Aorta (tissue), 5 donors: ENCODE results near the gene INSL3. TPM values are rescaled to one million over a fixed set of nuclear protein-coding genes. Genes with fewer than 3 reads are reported as not detected.
A peak's percentile ranks its signal among the peaks of the same experiment; 100 is the strongest.

Source experiments
- ATAC-seq: fragments of 200-7000 bp; cut with Tn5 transposase; one replicate; pipeline ENCODE4 v1.9.1; 2022; ENCODE audit warnings: moderate library complexity; ENCODE audit not compliant: low FRiP score
- DNase-seq, 2 donors: peaks; one replicate each; pipeline ENCODE4 v3.0.0-alpha.2; 2020
- H3K27ac ChIP-seq, 2 donors: one replicate each; pipeline ENCODE4 v1.5.1; 2013; ENCODE audit warnings: low read length in 2 of 2, mild to moderate bottlenecking in 2 of 2, moderate library complexity in 2 of 2, control low read depth in 1 of 2, inconsistent platforms in 1 of 2, low read depth in 1 of 2
- H3K27me3 ChIP-seq, 2 donors: one replicate each; pipeline ENCODE4 v1.6.1; 2013; ENCODE audit warnings: control low read depth in 1 of 2, low read length in 1 of 2, mild to moderate bottlenecking in 1 of 2, moderate library complexity in 1 of 2; ENCODE audit not compliant: insufficient read depth in 2 of 2, control insufficient read depth in 1 of 2
- H3K36me3 ChIP-seq, 2 donors: one replicate each; pipeline ENCODE4 v1.6.1; 2013; ENCODE audit warnings: control low read depth in 1 of 2, low read length in 1 of 2, mild to moderate bottlenecking in 1 of 2; ENCODE audit not compliant: insufficient read depth in 2 of 2, control insufficient read depth in 1 of 2
- H3K4me1 ChIP-seq, 2 donors: one replicate each; pipeline ENCODE4 v1.6.1; 2013; ENCODE audit warnings: low read length in 2 of 2, control low read depth in 1 of 2, mild to moderate bottlenecking in 1 of 2, moderate library complexity in 1 of 2; ENCODE audit not compliant: insufficient read depth in 2 of 2, control insufficient read depth in 1 of 2
- H3K4me3 ChIP-seq, 2 donors: one replicate each; pipeline ENCODE4 v1.5.1; 2013; ENCODE audit warnings: low read length in 2 of 2, control low read depth in 1 of 2, mild to moderate bottlenecking in 1 of 2
- H3K9me3 ChIP-seq: one replicate; pipeline ENCODE4 v1.6.1; 2013; ENCODE audit warnings: mild to moderate bottlenecking, low read length; ENCODE audit not compliant: control insufficient read depth
- WGBS, 2 donors: extraction: QIAGEN DNeasy Blood & Tissue Kit; methylation state at CpG; one replicate each; pipeline ENCODE4 v1.1.7; 2013; 5-methylcytosine and 5-hydroxymethylcytosine counted together
- intact Hi-C, 2 donors: fragments of 100-400 bp; cut with DNase I; formaldehyde crosslinking; loops; one replicate each; pipeline versions ENCODE4 v1.14.2 to v1.15.0; 2022
- polyA plus RNA-seq, 2 donors: library from polyadenylated mRNA; stranded (reverse); fragments of 200-250 nt; gene quantifications; one replicate each; pipeline ENCODE4 v1.2.3, GENCODE V29; 2013
- total RNA-seq, 2 donors: library from RNA; stranded (reverse); fragmentation: NEBNext Ultra II Directional; extraction: Animal tissue kit (Norgen Biotek cat#: 25700); gene quantifications; one replicate each; pipeline ENCODE4 v1.2.1, GENCODE V29; 2021
- donor health status: healthy with polysubstance abuse.
- donor health status: Bipolar disorder and iron deficiency.
- donor health status: DM: no; HTN: no; CAD: no.
- donor health status: DM: no; HTN: no; CAD: no.
- donor health status: DM: yes; HTN: yes; CAD: no.

INSL3 gene
- total and polyA plus RNA-seq, 4 donors, result not detected

GRCh38 chr19:17830567-17831418, 9.5 kb upstream of the INSL3 start:
- H3K36me3 ChIP-seq, result no peaks in the 10 kb centered on the region
- peak; percentile 76 to 92 for DNase-seq
- peaks cover 0 to 3% of the 10 kb centered on the region in 2 donors for H3K27me3 ChIP-seq
- WGBS, 2 donors, result 5 to 7% methylated on average over 41 to 50 of the region's 50 CpGs
- H3K4me3 ChIP-seq, result no peak overlapping the region
- no peak overlapping the region for H3K27ac ChIP-seq
- peak; percentile 91 for ATAC-seq
- H3K9me3 ChIP-seq, result no peaks in the 10 kb centered on the region
- H3K4me1 ChIP-seq, result no peaks in the 10 kb centered on the region
- intact Hi-C loops, result no loop called here

GRCh38 chr19:17829855-17830566, 8.7 kb upstream of the INSL3 start:
- Histone ChIP-seq H3K4me1 (no peaks in the 10 kb centered on the region), H3K36me3 (no peaks in the 10 kb centered on the region), H3K4me3 (no peak overlapping the region), H3K9me3 (no peaks in the 10 kb centered on the region), H3K27ac (no peak overlapping the region), H3K27me3 (peaks cover 0 to 3% of the 10 kb centered on the region in 2 donors)
- intact Hi-C loops, result no loop called here
- 8 to 12% methylated on average over 25 to 29 of the region's 29 CpGs for WGBS, 2 donors
- no peak for ATAC-seq
- no peak for DNase-seq

DNA sequence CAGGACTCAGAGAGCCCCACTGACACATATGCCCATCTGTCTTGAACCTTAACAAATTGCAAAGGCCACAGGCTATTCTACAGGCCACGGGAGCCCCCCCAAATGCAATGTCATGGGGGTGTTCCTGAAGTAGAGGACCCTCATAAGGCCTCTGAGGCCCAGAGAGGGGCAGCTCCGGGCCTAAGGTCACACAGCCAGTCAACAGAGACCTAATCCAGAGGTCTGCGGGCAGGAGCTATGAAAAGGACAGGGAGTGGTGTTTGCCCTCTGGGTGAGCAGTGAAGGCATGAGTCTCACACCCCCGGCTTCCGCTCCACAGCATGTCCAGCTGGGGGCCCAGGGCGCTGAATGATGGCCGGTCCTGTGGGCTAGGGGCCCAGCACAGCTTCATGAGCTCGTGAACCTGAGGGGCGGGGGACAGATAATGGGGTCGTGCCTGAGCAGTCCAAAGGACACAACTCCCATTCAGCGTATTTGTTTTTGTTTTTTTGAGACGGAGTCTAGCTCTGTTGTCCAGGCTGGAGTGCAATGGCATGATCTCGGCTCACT, 5.3 kb upstream of the INSL3 start:
- Histone ChIP-seq H3K4me1 (no peaks in the 10 kb centered on the region), H3K27ac (no peak overlapping the region), H3K27me3 (peaks cover 0 to 3% of the 10 kb centered on the region in 2 donors), H3K4me3 (no peak overlapping the region), H3K9me3 (no peaks in the 10 kb centered on the region), H3K36me3 (no peaks in the 10 kb centered on the region)
- intact Hi-C loops, result no loop called here
- DNase-seq (no peak), ATAC-seq (no peak)
- WGBS, 2 donors, result 83 to 85% methylated on average over 13 of the region's 13 CpGs

DNA sequence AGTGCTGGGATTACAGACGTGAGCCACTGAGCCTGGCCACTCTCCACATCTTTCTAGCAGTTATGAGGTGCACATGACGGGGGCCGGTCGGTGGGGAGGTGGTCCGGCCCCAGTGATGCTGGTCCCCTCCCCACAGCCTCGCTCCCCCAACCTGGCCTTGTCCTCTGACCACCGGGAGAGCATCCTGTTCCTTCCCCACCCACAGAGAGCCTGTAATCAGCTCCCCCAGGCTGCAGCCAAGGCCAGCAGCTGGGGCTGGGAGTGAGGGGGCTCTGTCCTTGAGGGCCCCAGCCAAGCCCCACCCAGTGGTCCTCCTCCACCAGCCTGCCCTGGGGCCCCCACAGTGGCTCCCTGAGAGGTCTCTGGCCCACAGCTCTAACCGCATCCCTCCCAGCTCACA, 3.0 kb upstream of the INSL3 start:
- no peak for ATAC-seq
- no peaks in the 10 kb centered on the region for H3K36me3 ChIP-seq
- DNase-seq, result no peak
- 47 to 56% methylated on average over 8 of the region's 8 CpGs for whole genome bisulfite sequencing, 2 donors
- H3K27ac ChIP-seq, result no peak overlapping the region
- no peaks in the 10 kb centered on the region for H3K4me1 ChIP-seq
- H3K27me3 ChIP-seq, result no peaks in the 10 kb centered on the region
- intact Hi-C loops, result no loop called here
- no peaks in the 10 kb centered on the region for H3K9me3 ChIP-seq
- H3K4me3 ChIP-seq, result no peak overlapping the region

DNA sequence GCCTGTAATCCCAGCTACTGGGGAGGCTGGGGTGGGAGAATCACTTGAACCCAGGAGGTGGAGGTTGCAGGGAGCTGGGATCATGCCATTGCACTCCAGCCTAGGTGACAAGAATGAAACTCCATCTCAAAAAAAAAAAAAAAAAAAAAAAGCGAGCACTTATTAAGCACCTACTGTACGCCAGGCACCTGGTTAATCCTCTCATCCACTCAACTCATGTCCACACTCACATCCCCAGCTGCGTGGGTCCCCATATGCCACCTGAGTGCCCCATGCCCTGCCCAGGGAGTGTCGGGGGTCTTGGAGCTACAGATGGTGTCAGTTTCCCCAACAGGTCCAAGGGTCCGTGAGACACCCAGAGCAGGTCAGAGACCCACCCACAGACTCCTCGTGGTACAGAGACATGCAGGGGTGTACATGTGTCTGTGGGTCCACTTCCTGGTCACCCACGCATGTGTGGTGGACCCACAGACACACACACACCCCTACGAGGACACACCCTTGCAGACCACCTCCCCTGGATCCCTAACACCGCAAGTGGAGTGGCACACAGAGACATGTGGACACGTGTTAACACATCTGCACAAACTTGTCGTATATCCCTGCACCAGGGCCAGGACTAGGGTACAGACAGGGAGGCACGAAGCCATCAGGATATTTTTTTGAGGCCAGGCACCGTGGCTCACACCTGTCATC, 3.5 kb downstream of the INSL3 start:
- DNase-seq (no peak), ATAC-seq (no peak)
- Histone ChIP-seq H3K9me3 (no peaks in the 10 kb centered on the region), H3K27me3 (no peaks in the 10 kb centered on the region), H3K27ac (no peak overlapping the region), H3K4me1 (no peaks in the 10 kb centered on the region), H3K36me3 (no peaks in the 10 kb centered on the region), H3K4me3 (no peak overlapping the region)
- 77 to 81% methylated on average over 13 of the region's 13 CpGs for WGBS, 2 donors
- intact Hi-C loops, result no loop called here

- Histone ChIP-seq H3K4me3 (no peak overlapping the region), H3K4me1 (no peaks in the 10 kb centered on the region), H3K9me3 (no peaks in the 10 kb centered on the region), H3K27me3 (no peaks in the 10 kb centered on the region), H3K27ac (no peak overlapping the region), H3K36me3 (no peaks in the 10 kb centered on the region)
- ATAC-seq, result no peak
- intact Hi-C loops, result no loop called here
- 69 to 79% methylated on average over 5 of the region's 5 CpGs for WGBS, 2 donors
- DNase-seq, result no peak
Observed at GRCh38 chr19:17812099-17812498, 9.2 kb downstream of the INSL3 start.

DNA sequence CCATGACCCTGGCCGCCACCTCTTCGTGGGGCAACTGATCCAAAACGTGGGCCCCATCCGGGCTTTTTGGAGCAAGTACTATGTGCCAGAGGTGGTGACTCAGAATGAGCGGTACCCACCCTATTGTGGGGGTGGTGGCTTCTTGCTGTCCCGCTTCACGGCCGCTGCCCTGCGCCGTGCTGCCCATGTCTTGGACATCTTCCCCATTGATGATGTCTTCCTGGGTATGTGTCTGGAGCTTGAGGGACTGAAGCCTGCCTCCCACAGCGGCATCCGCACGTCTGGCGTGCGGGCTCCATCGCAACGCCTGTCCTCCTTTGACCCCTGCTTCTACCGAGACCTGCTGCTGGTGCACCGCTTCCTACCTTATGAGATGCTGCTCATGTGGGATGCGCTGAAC, 9.6 kb downstream of the INSL3 start:
- Histone ChIP-seq H3K9me3 (no peaks in the 10 kb centered on the region), H3K4me3 (no peak overlapping the region), H3K36me3 (no peaks in the 10 kb centered on the region), H3K27ac (no peak overlapping the region), H3K27me3 (no peaks in the 10 kb centered on the region), H3K4me1 (no peaks in the 10 kb centered on the region)
- 87% methylated on average over 20 of the region's 20 CpGs for WGBS, 2 donors
- no peak for DNase-seq
- ATAC-seq, result no peak
- intact Hi-C loops, result no loop called here

DNA sequence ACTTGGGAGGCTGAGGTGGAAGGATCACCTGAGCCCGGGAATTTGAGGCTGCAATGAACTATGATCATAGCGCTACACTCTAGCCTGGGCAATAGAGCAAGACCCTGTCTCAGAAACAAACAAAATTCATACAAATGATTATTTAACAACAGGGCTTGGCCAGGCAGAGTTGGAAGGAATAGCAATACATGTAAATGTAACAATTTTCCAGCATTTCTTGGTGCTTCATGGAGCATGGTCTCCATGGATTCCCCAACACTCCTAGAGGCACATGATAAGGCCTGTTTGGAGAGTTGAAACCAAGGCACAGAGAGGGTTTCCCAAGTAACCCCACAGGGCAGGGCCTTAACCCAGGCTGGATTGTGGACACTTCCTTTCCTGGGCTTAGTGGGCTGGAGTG, 10.2 kb downstream of the INSL3 start:
- H3K36me3 ChIP-seq, result no peaks in the 10 kb centered on the region
- no peak for DNase-seq
- ATAC-seq, result no peak
- WGBS, 2 donors, result 94 to 98% methylated on average over 2 of the region's 2 CpGs
- H3K4me1 ChIP-seq, result no peaks in the 10 kb centered on the region
- H3K27ac ChIP-seq, result no peak overlapping the region
- intact Hi-C loops, result no loop called here
- H3K4me3 ChIP-seq, result no peak overlapping the region
- no peaks in the 10 kb centered on the region for H3K27me3 ChIP-seq
- H3K9me3 ChIP-seq, result no peaks in the 10 kb centered on the region
